Fibroblast of pulmonary artery (primary cell): Measurements from ENCODE around the gene ITPR3.

Experiments
- DNase-seq: peaks from one replicate; pipeline ENCODE4 v3.0.0-alpha.2; 2010; ENCODE audit warnings: low read depth
- H3K4me3 ChIP-seq: replicated peaks from 2 replicates; pipeline ENCODE4 v1.5.1; 2011; ENCODE audit warnings: low read depth, mild to moderate bottlenecking, control low read depth, low read length, moderate library complexity
- CTCF ChIP-seq: IDR thresholded peaks from 2 replicates; pipeline ENCODE4 v1.5.1; 2011; ENCODE audit warnings: mild to moderate bottlenecking, control low read depth, low read length, inconsistent platforms; ENCODE audit errors: missing control alignments

Gene ITPR3

DNA sequence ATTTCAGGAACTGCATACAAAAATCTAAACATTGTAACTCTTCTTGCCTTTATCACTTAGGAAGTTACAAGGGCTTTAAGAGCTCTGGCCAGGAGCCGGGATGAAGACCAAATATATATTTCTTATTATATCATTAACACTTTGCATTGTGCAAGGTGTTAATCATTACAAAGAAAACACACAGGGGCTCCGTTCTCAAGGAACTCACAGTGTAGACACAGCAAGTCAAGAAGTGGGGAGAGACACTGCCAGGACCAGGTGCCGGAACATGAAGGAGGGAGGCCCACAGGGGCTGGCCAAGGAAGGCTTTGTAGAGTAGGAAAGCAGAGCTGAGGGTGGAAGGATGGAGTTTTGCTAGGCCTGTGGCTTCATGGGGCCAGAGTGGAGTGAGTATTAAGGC, 17.4 kb downstream of the ITPR3 start:
- no peak for TF ChIP-seq CTCF
- no peak for DNase-seq
- H3K4me3 ChIP-seq = no peak overlapping the region

- TF ChIP-seq CTCF = no peak
- no peak for DNase-seq
- H3K4me3 ChIP-seq = no peak overlapping the region
These were observed 18.4 kb downstream of the ITPR3 start for GRCh38 chr6:33639559-33639958.

DNA sequence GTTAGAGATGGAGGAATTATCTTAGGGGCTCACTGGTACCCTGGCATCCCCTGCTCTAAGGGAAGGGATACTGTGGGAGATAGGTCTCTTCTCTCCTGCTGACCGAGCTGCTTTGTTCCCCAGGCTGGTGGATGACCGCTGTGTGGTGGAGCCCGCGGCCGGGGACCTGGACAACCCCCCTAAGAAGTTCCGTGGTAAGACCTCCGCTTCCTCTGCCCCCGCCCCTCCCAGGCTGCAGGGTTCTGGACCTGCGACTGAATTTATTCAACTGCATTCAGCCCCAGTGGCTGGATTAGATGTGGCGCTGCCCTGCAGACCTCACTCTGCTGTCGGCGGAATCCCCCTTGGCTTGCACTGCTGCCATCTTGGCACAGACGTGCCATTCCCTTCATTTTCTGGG, 19.2 kb downstream of the ITPR3 start:
- H3K4me3 ChIP-seq = no peak overlapping the region
- TF ChIP-seq CTCF = no peak
- DNase-seq = no peak

DNA sequence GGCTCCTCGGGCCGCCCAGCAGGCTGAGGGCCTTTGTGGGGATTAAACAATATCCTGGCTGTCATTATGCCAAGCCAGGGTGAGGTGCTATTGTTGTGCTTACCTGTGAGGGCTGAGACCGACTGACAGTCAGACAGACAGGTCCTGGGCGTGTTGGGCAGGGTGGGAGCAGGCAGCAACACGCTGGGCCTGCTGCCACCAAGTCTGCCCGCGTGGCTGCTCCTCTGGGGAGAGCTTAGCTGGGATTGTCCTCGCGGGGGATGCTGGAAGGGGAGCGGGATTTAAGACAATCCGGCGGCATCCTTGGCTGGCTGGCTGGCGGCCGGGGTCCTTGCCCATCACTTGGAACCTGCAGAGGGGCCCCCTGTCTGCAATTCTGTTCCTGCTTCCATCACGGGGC, 20.0 kb downstream of the ITPR3 start:
- no peak for DNase-seq
- no peak overlapping the region for H3K4me3 ChIP-seq
- no peak for TF ChIP-seq CTCF

- no peak overlapping the region for H3K4me3 ChIP-seq
- no peak for DNase-seq
- no peak for TF ChIP-seq CTCF
These were observed 20.5 kb downstream of the ITPR3 start for GRCh38 chr6:33641602-33642001.

GRCh38 chr6:33642897-33643296, 21.8 kb downstream of the ITPR3 start:
- no peak overlapping the region for H3K4me3 ChIP-seq
- no peak for DNase-seq
- no peak for TF ChIP-seq CTCF

- no peak overlapping the region for H3K4me3 ChIP-seq
These were observed 30.3 kb downstream of the ITPR3 start for GRCh38 chr6:33651403-33651802.

More at GRCh38 chr6:33651403-33651802, 30.3 kb downstream of the ITPR3 start:
- DNase-seq = no peak
- no peak for TF ChIP-seq CTCF
